SH-SY5Y (cell line): ENCODE results near the gene PSMB2.

ENCODE experiments used
- GATA2 ChIP-seq: IDR thresholded peaks from 2 replicates; pipeline ENCODE4 v1.6.1; 2011; ENCODE audit warnings: mild to moderate bottlenecking, low read depth, low read length
- GATA3 ChIP-seq: IDR thresholded peaks from 2 replicates; pipeline ENCODE4 v1.6.1; 2011; ENCODE audit warnings: low read depth, mild to moderate bottlenecking, low read length, moderate library complexity

DNA sequence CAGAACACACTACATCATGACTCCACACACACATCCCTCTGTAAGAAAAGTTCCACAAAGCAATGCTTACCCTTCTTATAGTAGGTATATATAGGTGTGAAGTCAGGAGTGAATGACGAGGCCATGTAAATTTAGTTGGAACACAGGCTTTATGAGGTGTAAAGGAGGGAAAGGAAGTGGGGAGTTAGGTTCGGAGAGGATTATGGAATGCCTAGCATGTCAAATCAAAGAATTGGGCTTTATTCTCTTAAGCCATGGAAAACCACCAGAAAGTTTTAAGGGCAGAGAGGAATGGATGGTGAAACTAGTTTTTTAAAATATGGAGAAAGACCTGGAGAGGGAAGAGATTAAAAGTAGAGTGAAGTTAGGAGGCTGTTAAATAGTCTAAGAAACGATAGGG, 41.9 kb downstream of the PSMB2 start:
- TF ChIP-seq GATA2 = no peak
- TF ChIP-seq GATA3 = no peak
